ENCODE results near the gene BTBD16. TPM values are rescaled to one million over a fixed set of nuclear protein-coding genes. Genes with fewer than 3 reads are reported as not detected.

Gene BTBD16
- total RNA-seq, 2 experiments from 2014 or later = not detected

GRCh38 chr10:122359621-122360020, 88.5 kb downstream of the BTBD16 start:
- Mint-ChIP-seq H3K4me1 (no peaks in the 10 kb centered on the region), H3K9me3 (no peaks in the 10 kb centered on the region), H3K27me3 (peaks cover 2% of the 10 kb centered on the region), H3K27ac (no peak overlapping the region), H3K36me3 (ENCODE audit: low read depth) (no peaks in the 10 kb centered on the region), H3K4me3 (no peak overlapping the region)
- CTCF ChIA-PET = interaction anchor here (0.6 to 1.4 kb wide), 2 partner anchors 15 to 351 kb away, joined by 3 to 4 read pairs; partner anchors contain the start of gene PLEKHA1
- DNase-seq = no peak
- POLR2A ChIA-PET = no interaction called here

GRCh38 chr10:122361046-122361445, 90.0 kb downstream of the BTBD16 start:
- ChIA-PET CTCF (interaction anchor here (1.4 kb wide), 1 partner anchor 14 kb away, joined by 3 read pairs; the partner anchor contains the start of gene PLEKHA1), POLR2A (no interaction called here)
- no peak overlapping the region for H3K27ac Mint-ChIP-seq
- peaks cover 5% of the 10 kb centered on the region for H3K27me3 Mint-ChIP-seq
- DNase-seq = no peak
- H3K36me3 Mint-ChIP-seq (ENCODE audit: low read depth) = no peaks in the 10 kb centered on the region
- H3K4me1 Mint-ChIP-seq = no peaks in the 10 kb centered on the region
- no peaks in the 10 kb centered on the region for H3K9me3 Mint-ChIP-seq
- H3K4me3 Mint-ChIP-seq = no peak overlapping the region

- Mint-ChIP-seq H3K27ac (no peak overlapping the region), H3K4me1 (no peaks in the 10 kb centered on the region)
- CTCF ChIA-PET = no interaction called here
Measured at GRCh38 chr10:122362031-122362592, 91.0 kb downstream of the BTBD16 start.

GRCh38 chr10:122362621-122363020, 91.5 kb downstream of the BTBD16 start:
- ChIA-PET POLR2A (no interaction called here), CTCF (no interaction called here)
- peaks cover 14% of the 10 kb centered on the region for H3K27me3 Mint-ChIP-seq
- H3K27ac Mint-ChIP-seq = no peak overlapping the region
- H3K4me3 Mint-ChIP-seq = no peak overlapping the region
- H3K9me3 Mint-ChIP-seq = no peaks in the 10 kb centered on the region
- H3K36me3 Mint-ChIP-seq (ENCODE audit: low read depth) = no peaks in the 10 kb centered on the region
- no peak for DNase-seq
- H3K4me1 Mint-ChIP-seq = no peaks in the 10 kb centered on the region

More at GRCh38 chr10:122362031-122362592, 91.0 kb downstream of the BTBD16 start:
- Mint-ChIP-seq H3K4me3 (no peak overlapping the region), H3K27me3 (peaks cover 9% of the 10 kb centered on the region), H3K36me3 (ENCODE audit: low read depth) (no peaks in the 10 kb centered on the region), H3K9me3 (no peaks in the 10 kb centered on the region)
- DNase-seq = no peak
- POLR2A ChIA-PET = no interaction called here

GRCh38 chr10:122363311-122363710, 92.2 kb downstream of the BTBD16 start:
- DNase-seq = no peak
- H3K9me3 Mint-ChIP-seq = no peaks in the 10 kb centered on the region
- H3K36me3 Mint-ChIP-seq (ENCODE audit: low read depth) = no peaks in the 10 kb centered on the region
- no peak overlapping the region for H3K4me3 Mint-ChIP-seq
- H3K27ac Mint-ChIP-seq = no peak overlapping the region
- H3K27me3 Mint-ChIP-seq = peaks cover 17% of the 10 kb centered on the region
- ChIA-PET POLR2A (no interaction called here), CTCF (no interaction called here)
- no peaks in the 10 kb centered on the region for H3K4me1 Mint-ChIP-seq

GRCh38 chr10:122363722-122364463, 92.8 kb downstream of the BTBD16 start:
- no peaks in the 10 kb centered on the region for H3K4me1 Mint-ChIP-seq
- H3K27ac Mint-ChIP-seq = no peak overlapping the region
- no peaks in the 10 kb centered on the region for H3K36me3 Mint-ChIP-seq (ENCODE audit: low read depth)
- ChIA-PET CTCF (no interaction called here), POLR2A (no interaction called here)
- H3K27me3 Mint-ChIP-seq = peaks cover 17% of the 10 kb centered on the region
- H3K4me3 Mint-ChIP-seq = no peak overlapping the region
- DNase-seq = no peak
- no peaks in the 10 kb centered on the region for H3K9me3 Mint-ChIP-seq

GRCh38 chr10:122368502-122369254, 97.6 kb downstream of the BTBD16 start:
- Mint-ChIP-seq H3K4me1 (peaks cover 4% of the 10 kb centered on the region), H3K4me3 (no peak overlapping the region), H3K27me3 (peaks cover 38% of the 10 kb centered on the region), H3K9me3 (no peaks in the 10 kb centered on the region), H3K36me3 (ENCODE audit: low read depth) (no peaks in the 10 kb centered on the region), H3K27ac (no peak overlapping the region)
- ChIA-PET POLR2A (no interaction called here), CTCF (interaction anchor here (0.6 kb wide), 1 partner anchor 55 kb away, joined by 3 read pairs; no protein-coding TSS in a partner anchor)
- no peak for DNase-seq

GRCh38 chr10:122373108-122373507, 102.0 kb downstream of the BTBD16 start:
- H3K36me3 Mint-ChIP-seq (ENCODE audit: low read depth) = no peaks in the 10 kb centered on the region
- H3K27me3 Mint-ChIP-seq = peaks cover 36% of the 10 kb centered on the region
- H3K27ac Mint-ChIP-seq = no peak overlapping the region
- no peaks in the 10 kb centered on the region for H3K9me3 Mint-ChIP-seq
- ChIA-PET POLR2A (no interaction called here), CTCF (no interaction called here)
- DNase-seq = no peak
- peaks cover 23% of the 10 kb centered on the region for H3K4me1 Mint-ChIP-seq
- no peak overlapping the region for H3K4me3 Mint-ChIP-seq

GRCh38 chr10:122373721-122374120, 102.6 kb downstream of the BTBD16 start:
- POLR2A ChIA-PET = interaction anchor here (0.6 to 0.7 kb wide), 2 partner anchors 67 to 1203 kb away, joined by 3 read pairs; no protein-coding TSS in a partner anchor

GRCh38 chr10:122374237-122374858, 103.3 kb downstream of the BTBD16 start, which contains the start of gene PLEKHA1:
Gene PLEKHA1 (plus strand): TSS chr10:122374708. CDS start chr10:122393201, 18,493 bp downstream.
- ChIA-PET POLR2A (interaction anchor here (0.6 to 0.7 kb wide), 2 partner anchors 68 to 1204 kb away, joined by 3 read pairs; no protein-coding TSS in a partner anchor), CTCF (interaction anchor here (1.0 to 1.9 kb wide), 3 partner anchors 14 to 31 kb away, joined by 3 to 5 read pairs (median 3); no protein-coding TSS in a partner anchor)
- Mint-ChIP-seq H3K36me3 (ENCODE audit: low read depth) (peaks cover under 1% of the 10 kb centered on the region), H3K27me3 (peaks cover 36% of the 10 kb centered on the region), H3K4me3 (peak within 1 kb of the TSS; percentile 87), H3K9me3 (no peaks in the 10 kb centered on the region), H3K4me1 (peaks cover 30% of the 10 kb centered on the region), H3K27ac (peak within 1 kb of the TSS; percentile 86)
- DNase-seq = peak; percentile 92

More at GRCh38 chr10:122373721-122374120, 102.6 kb downstream of the BTBD16 start:
- Mint-ChIP-seq H3K27me3 (peaks cover 36% of the 10 kb centered on the region), H3K27ac (peak overlapping the region; percentile 33), H3K9me3 (no peaks in the 10 kb centered on the region), H3K36me3 (ENCODE audit: low read depth) (no peaks in the 10 kb centered on the region), H3K4me1 (peaks cover 24% of the 10 kb centered on the region), H3K4me3 (peak overlapping the region; percentile 77)
- CTCF ChIA-PET = interaction anchor here (1.0 to 1.9 kb wide), 2 partner anchors 27 to 31 kb away, joined by 3 to 5 read pairs; no protein-coding TSS in a partner anchor
- no peak for DNase-seq

GRCh38 chr10:122374859-122375678, 104.0 kb downstream of the BTBD16 start:
- peak overlapping the region; percentile 87 for H3K4me3 Mint-ChIP-seq
- H3K27ac Mint-ChIP-seq = peak overlapping the region; percentile 86
- peaks cover 36% of the 10 kb centered on the region for H3K27me3 Mint-ChIP-seq
- ChIA-PET POLR2A (no interaction called here), CTCF (interaction anchor here (1.0 to 1.9 kb wide), 2 partner anchors 15 to 25 kb away, joined by 3 to 5 read pairs; no protein-coding TSS in a partner anchor)
- H3K36me3 Mint-ChIP-seq (ENCODE audit: low read depth) = peaks cover 4% of the 10 kb centered on the region
- DNase-seq = peak; percentile 53
- H3K9me3 Mint-ChIP-seq = no peaks in the 10 kb centered on the region
- H3K4me1 Mint-ChIP-seq = peaks cover 35% of the 10 kb centered on the region
